GM12878 (cell line): ENCODE measurements around the gene LBH. TPM values are rescaled to one million over a fixed set of nuclear protein-coding genes. Genes with fewer than 3 reads are reported as not detected.

Source experiments
- ATAC-seq: fragments of 200-7000 bp; cut with Tn5 transposase; 3 replicates; pipeline ENCODE4 v1.9.1; 2020; ENCODE audit warnings: mild to moderate bottlenecking, moderate library complexity
- BruUV-seq: library from RNA; stranded (reverse); fragments of 400-500 nt; replicated peaks from 2 replicates; lab custom pipeline; 2021; lab: Mats Ljungman, UMichigan
- CTCF ChIA-PET: fragments of 300-600 bp; sonication (Branson Sonifier 250); formaldehyde crosslinking; extraction: SDS; loops from one replicate; lab custom pipeline; 2021; ENCODE audit warnings: inconsistent platforms; lab: Yijun Ruan, JAX
- POLR2A ChIA-PET: fragments of 350-600 bp; formaldehyde crosslinking; extraction: SDS; loops from one replicate; lab custom pipeline; 2021; ENCODE audit warnings: inconsistent platforms; lab: Charles Lee
- RAD21 ChIA-PET: fragments of 300-600 bp; sonication (Branson Sonifier 250); formaldehyde crosslinking; loops from one replicate; lab custom pipeline; 2023; ENCODE audit warnings: antibody characterized with exemption; ENCODE audit not compliant: unreplicated experiment; lab: Charles Lee
- SMC1A ChIA-PET: fragments of 300-600 bp; sonication (Branson Sonifier 250); formaldehyde crosslinking; loops from one replicate; lab custom pipeline; 2023; ENCODE audit not compliant: unreplicated experiment, uncharacterized antibody; lab: Charles Lee
- DNase-seq: peaks from one replicate; pipeline ENCODE4 v3.0.0-alpha.2; 2011; ENCODE audit warnings: low read depth, low spot score
- FAIRE-seq: peaks from 3 replicates; lab custom pipeline; 2011; peaks lifted over from hg19 to GRCh38; lab: Jason Lieb, UNC
- H2AFZ ChIP-seq: 2 replicates; pipeline ENCODE4 v1.6.0; 2011; ENCODE audit warnings: low read depth, low read length, control low read depth; ENCODE audit not compliant: control insufficient read depth
- H3K27ac ChIP-seq: 2 replicates; pipeline ENCODE4 v1.5.1; 2011; ENCODE audit warnings: control low read depth; ENCODE audit not compliant: control insufficient read depth, insufficient read depth
- H3K27me3 ChIP-seq, 2 experiments: replicated peaks in 1 of 2; 2 replicates each; pipeline versions ENCODE4 v1.6.0 to v1.6.1; 2011; ENCODE audit warnings: low read length in 1 of 2; ENCODE audit not compliant: control insufficient read depth in 2 of 2, insufficient read depth in 2 of 2
- H3K36me3 ChIP-seq, 2 experiments: 2 replicates each; pipeline ENCODE4 v1.5.1; 2011; ENCODE audit warnings: low read length in 1 of 2; ENCODE audit not compliant: control insufficient read depth in 2 of 2, insufficient read depth in 2 of 2
- H3K4me1 ChIP-seq: 2 replicates; pipeline ENCODE4 v1.6.1; 2011; ENCODE audit warnings: mild to moderate bottlenecking, low read length, moderate library complexity, mixed read lengths; ENCODE audit not compliant: control insufficient read depth, insufficient read depth
- H3K4me2 ChIP-seq: 2 replicates; pipeline ENCODE4 v1.6.0; 2011; ENCODE audit warnings: control low read depth; ENCODE audit not compliant: control insufficient read depth, insufficient read depth
- H3K4me3 ChIP-seq: fragments of 200-600 bp; sonication (generic); 2 replicates; pipeline ENCODE4 v1.5.1; 2016
- H3K79me2 ChIP-seq: 2 replicates; pipeline ENCODE4 v1.6.0; 2011; ENCODE audit warnings: low read length; ENCODE audit not compliant: control insufficient read depth, insufficient read depth
- H3K9ac ChIP-seq: 2 replicates; pipeline ENCODE4 v1.8.0; 2011; ENCODE audit warnings: low read length, control low read depth, mixed read lengths; ENCODE audit not compliant: control insufficient read depth, insufficient read depth
- H3K9me3 ChIP-seq: replicated peaks from 3 replicates; pipeline ENCODE4 v1.5.1; 2011; ENCODE audit warnings: mild to moderate bottlenecking, low read length; ENCODE audit not compliant: control insufficient read depth, insufficient read depth
- H4K20me1 ChIP-seq: 2 replicates; pipeline ENCODE4 v1.6.0; 2011; ENCODE audit not compliant: control insufficient read depth, insufficient read depth
- DPF2 ChIP-seq: fragments of 450-650 bp; IDR thresholded peaks from 2 replicates; pipeline ENCODE4 v1.6.1; 2017; ENCODE audit warnings: mild to moderate bottlenecking
- EED ChIP-seq: sonication (generic); IDR thresholded peaks from 2 replicates; pipeline ENCODE4 v1.6.1; 2016; ENCODE audit warnings: antibody characterized with exemption, low read depth
- EGR1 ChIP-seq, 2 experiments: IDR thresholded peaks; 1 replicate in 1 of 2; 2 replicates in 1 of 2; pipeline ENCODE4 v1.6.1; 2011 to 2012; ENCODE audit warnings: low read depth in 2 of 2, low read length in 2 of 2, borderline replicate concordance in 1 of 2, mild to moderate bottlenecking in 1 of 2, moderate library complexity in 1 of 2
- IKZF2 ChIP-seq, 2 experiments: fragments of 450-650 bp; IDR thresholded peaks; 2 replicates each; pipeline ENCODE4 v1.6.1; 2017; ENCODE audit warnings: mild to moderate bottlenecking in 2 of 2, moderate library complexity in 2 of 2
- MTA2 ChIP-seq: fragments of 450-650 bp; IDR thresholded peaks from 2 replicates; pipeline ENCODE4 v1.6.1; 2016; ENCODE audit warnings: low read depth, mild to moderate bottlenecking, moderate library complexity
- NBN ChIP-seq: fragments of 450-650 bp; IDR thresholded peaks from 2 replicates; pipeline ENCODE4 v1.6.1; 2016
- RAD21 ChIP-seq: IDR thresholded peaks from 2 replicates; pipeline ENCODE4 v1.6.1; 2011; ENCODE audit warnings: mild to moderate bottlenecking, low read depth, low read length, moderate library complexity; ENCODE audit not compliant: insufficient read depth
- YBX1 ChIP-seq: fragments of 450-650 bp; IDR thresholded peaks from 2 replicates; pipeline ENCODE4 v1.6.1; 2016; ENCODE audit warnings: antibody characterized with exemption
- ZNF217 ChIP-seq: fragments of 450-650 bp; IDR thresholded peaks from 2 replicates; pipeline ENCODE4 v1.6.1; 2017; ENCODE audit warnings: antibody characterized with exemption, mild to moderate bottlenecking
- WGBS: methylation state at CpG from one replicate; pipeline ENCODE4 v1.1.6; 2016; ENCODE audit warnings: low lambda C conversion rate; ENCODE audit not compliant: insufficient replicate concordance, insufficient coverage; ENCODE audit errors: missing lambda C conversion rate; 5-methylcytosine and 5-hydroxymethylcytosine counted together
- in situ Hi-C: fragments of 300-500 bp; cut with MboI; formaldehyde crosslinking; loops from 9 replicates; pipeline ENCODE4 v1.14.3; 2018; ENCODE audit warnings: mixed read lengths
- intact Hi-C: fragments of 100-400 bp; cut with micrococcal nuclease; formaldehyde crosslinking; loops from one replicate; pipeline ENCODE4 v1.14.2; 2022; ENCODE audit not compliant: unreplicated experiment
- polyA plus RNA-seq, 11 experiments: library from polyadenylated mRNA; depleted of rRNA in 4 of 11; unstranded in 6 of 11; stranded (reverse) in 5 of 11; fragments of >200 nt; fragmentation: Nextera tagmentation in 4 of 11; fragmentation: Illumina TruSeq in 1 of 11; extraction: Ambion mirVana in 4 of 11; extraction: Trizol in 1 of 11; gene quantifications; 1 replicate in 1 of 11; 2 replicates in 10 of 11; pipeline versions ENCODE4 v1.2.1 to v1.2.3, GENCODE V29; 2011 to 2016; ENCODE audit warnings: inconsistent platforms in 2 of 11, missing spikeins in 2 of 11, low read depth in 1 of 11
- total RNA-seq, 4 experiments: library from RNA; depleted of rRNA in 3 of 4; stranded (reverse); fragments of >200 nt in 3 of 4; fragmentation: Illumina TruSeq in 1 of 4; extraction: Trizol in 1 of 4; gene quantifications; 2 replicates each; pipeline versions ENCODE4 v1.2.1 to v1.2.3, GENCODE V29; 2013 to 2021
- TF ChIP-seq, protein P1 (sequence below): fragments of 450-650 bp; conservative IDR thresholded peaks from 2 replicates; pipeline ENCODE4 v1.6.1; 2017; ENCODE audit warnings: mild to moderate bottlenecking, moderate library complexity

LBH gene
- total and polyA plus RNA-seq, 10 of the 15 experiments (the other 5 are each of a cell fraction or from before 2014, with no cell fraction given): 9.3 to 133 (median 34.1) TPM

DNA sequence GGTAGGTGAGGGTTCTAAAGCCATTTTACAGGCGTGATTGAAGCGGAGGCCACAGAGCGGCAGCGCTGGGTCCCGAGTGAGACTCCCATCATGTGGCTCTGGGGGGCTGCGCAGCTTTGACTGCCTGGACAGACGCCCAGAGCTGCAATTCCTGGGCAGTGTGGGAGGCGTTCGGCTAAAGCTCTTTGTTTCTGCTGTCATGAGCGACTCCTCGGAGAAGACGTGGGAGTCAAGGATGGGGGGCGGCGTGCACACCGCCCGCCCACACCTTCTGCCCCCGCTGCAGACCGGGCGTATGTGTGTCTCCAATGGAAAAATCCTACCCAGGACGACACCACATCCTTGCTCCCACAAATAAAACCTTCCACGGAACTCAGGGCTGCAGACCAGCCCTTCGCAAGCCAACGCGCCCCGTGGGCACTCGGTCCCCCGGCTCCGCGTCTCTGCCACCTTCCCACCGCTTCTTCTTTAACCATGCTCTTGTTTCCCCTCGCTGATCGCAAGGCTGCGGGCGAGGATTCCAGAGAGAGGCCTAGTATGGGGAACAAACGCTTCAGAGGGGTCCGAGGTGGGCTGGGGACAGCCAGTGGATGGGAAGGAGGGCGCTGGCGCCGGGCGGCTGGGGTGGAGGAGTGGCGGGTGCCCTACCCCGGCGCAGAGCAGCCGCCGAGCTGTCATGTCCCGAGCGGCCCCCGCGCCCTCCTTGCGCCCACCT lies 680 bp upstream of the LBH start:
- H3K4me2 ChIP-seq: peak overlapping the region; percentile 97
- ChIA-PET CTCF (interaction anchor here (0.8 to 9.2 kb wide), 20 partner anchors 8 to 481 kb away, joined by 3 to 207 read pairs (median 5); no protein-coding TSS in a partner anchor), POLR2A (interaction anchor here (0.6 to 6.6 kb wide), 16 partner anchors 8 to 1022 kb away, joined by 3 to 65 read pairs (median 5); no protein-coding TSS in a partner anchor), SMC1A (interaction anchor here (0.9 to 25.4 kb wide), 11 partner anchors 10 to 481 kb away, joined by 3 to 444 read pairs (median 9); no protein-coding TSS in a partner anchor), RAD21 (interaction anchor here (0.7 to 18.4 kb wide), 26 partner anchors 8 to 482 kb away, joined by 3 to 322 read pairs (median 5); partner anchors contain the start of genes LCLAT1 and YPEL5)
- H3K4me3 ChIP-seq: peak overlapping the region; percentile 80; the same call in 1 of the 2 replicates
- H3K9ac ChIP-seq: peak overlapping the region; percentile 55
- H3K27ac ChIP-seq: no peak overlapping the region
- in situ Hi-C loops: no loop called here
- FAIRE-seq (no peak), ATAC-seq (peak; percentile 20), DNase-seq (no peak)
- H3K4me1 ChIP-seq: peaks cover 48% of the 10 kb centered on the region
- H3K9me3 ChIP-seq: peaks cover 5% of the 10 kb centered on the region; the same call in 1 of the 3 replicates
- WGBS: 12% methylated on average over 50 of the region's 50 CpGs
- intact Hi-C loops: loop anchor here (5.0 to 10.0 kb wide), 2 partner anchors 254 to 397 kb away; no protein-coding TSS in a partner anchor
- TF ChIP-seq YBX1 (no peak), EED (peak; percentile 20; the same call in 1 of the 2 replicates), NBN (0 out of 2 replicates have a peak, but pooled peaks have one; percentile 54), DPF2 (no peak), IKZF2 (IDR thresholded peaks at IDR 0.05) (peak in 1 of 2 experiments; percentile 34; a peak in 1 of 4 replicates), ZNF217 (no peak), EGR1 (IDR thresholded peaks at IDR 0.05; ENCODE audit: borderline replicate concordance in 1 of 2, low read depth in 2 of 2, low read length in 2 of 2) (peak in 1 of 2 experiments; percentile 86; a peak in 2 of 3 replicates), MTA2 (peak; percentile 11; the same call in 1 of the 2 replicates), RAD21 (peak; percentile 20; the same call in 1 of the 2 replicates)
- TF ChIP-seq, protein P1, sequence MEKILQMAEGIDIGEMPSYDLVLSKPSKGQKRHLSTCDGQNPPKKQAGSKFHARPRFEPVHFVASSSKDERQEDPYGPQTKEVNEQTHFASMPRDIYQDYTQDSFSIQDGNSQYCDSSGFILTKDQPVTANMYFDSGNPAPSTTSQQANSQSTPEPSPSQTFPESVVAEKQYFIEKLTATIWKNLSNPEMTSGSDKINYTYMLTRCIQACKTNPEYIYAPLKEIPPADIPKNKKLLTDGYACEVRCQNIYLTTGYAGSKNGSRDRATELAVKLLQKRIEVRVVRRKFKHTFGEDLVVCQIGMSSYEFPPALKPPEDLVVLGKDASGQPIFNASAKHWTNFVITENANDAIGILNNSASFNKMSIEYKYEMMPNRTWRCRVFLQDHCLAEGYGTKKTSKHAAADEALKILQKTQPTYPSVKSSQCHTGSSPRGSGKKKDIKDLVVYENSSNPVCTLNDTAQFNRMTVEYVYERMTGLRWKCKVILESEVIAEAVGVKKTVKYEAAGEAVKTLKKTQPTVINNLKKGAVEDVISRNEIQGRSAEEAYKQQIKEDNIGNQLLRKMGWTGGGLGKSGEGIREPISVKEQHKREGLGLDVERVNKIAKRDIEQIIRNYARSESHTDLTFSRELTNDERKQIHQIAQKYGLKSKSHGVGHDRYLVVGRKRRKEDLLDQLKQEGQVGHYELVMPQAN: peak; percentile 16
- BruUV-seq: no TSS peak
- no peaks in the 10 kb centered on the region for H3K36me3 ChIP-seq
- H4K20me1 ChIP-seq: no peaks in the 10 kb centered on the region
- peaks cover 20% of the 10 kb centered on the region for H3K79me2 ChIP-seq
- H2AFZ ChIP-seq: peak overlapping the region; percentile 75
- no peaks in the 10 kb centered on the region for H3K27me3 ChIP-seq
